GM12878 (cell line): ENCODE data around the gene TEX9.

Experiments
- EP300 ChIP-seq, 2 experiments: fragments of 150-350 bp in 1 of 2; IDR thresholded peaks; 2 replicates each; pipeline ENCODE4 v1.6.1; 2011 to 2012; ENCODE audit warnings: low read depth in 2 of 2, low read length in 2 of 2, borderline replicate concordance in 1 of 2, improper control_type of control experiment in 1 of 2, inconsistent platforms in 1 of 2; ENCODE audit not compliant: control insufficient read depth in 1 of 2
- EZH2 ChIP-seq: IDR thresholded peaks from 2 replicates; pipeline ENCODE4 v1.6.1; 2012; ENCODE audit warnings: low read depth, mild to moderate bottlenecking, control low read depth, inconsistent platforms, low read length, borderline replicate concordance; ENCODE audit not compliant: control insufficient read depth
- MYB ChIP-seq: fragments of 150-350 bp; IDR thresholded peaks from 2 replicates; pipeline ENCODE4 v1.6.1; 2014; ENCODE audit warnings: mild to moderate bottlenecking, low read depth, low read length, borderline replicate concordance
- PML ChIP-seq: IDR thresholded peaks from 2 replicates; pipeline ENCODE4 v1.6.1; 2012; ENCODE audit warnings: low read length, inconsistent platforms
- STAT3 ChIP-seq: IDR thresholded peaks from 2 replicates; pipeline ENCODE4 v1.6.1; 2011; ENCODE audit warnings: low read depth, low read length, improper control_type of control experiment
- ZNF384 ChIP-seq: IDR thresholded peaks from 2 replicates; pipeline ENCODE4 v1.6.1; 2012; ENCODE audit warnings: low read depth, mild to moderate bottlenecking, low read length, improper control_type of control experiment, borderline replicate concordance
- TF ChIP-seq, protein P1 (sequence below), 3 experiments: IDR thresholded peaks in 2 of 3; conservative IDR thresholded peaks in 1 of 3; 2 replicates each; pipeline ENCODE4 v1.5.1; 2011; ENCODE audit warnings: low read depth in 3 of 3, low read length in 3 of 3, mild to moderate bottlenecking in 3 of 3, control low read depth in 2 of 3, moderate library complexity in 2 of 3, inconsistent platforms in 1 of 3, mixed read lengths in 1 of 3; ENCODE audit not compliant: control insufficient read depth in 2 of 3, insufficient read depth in 1 of 3; ENCODE audit errors: extremely low read depth in 1 of 3

DNA sequence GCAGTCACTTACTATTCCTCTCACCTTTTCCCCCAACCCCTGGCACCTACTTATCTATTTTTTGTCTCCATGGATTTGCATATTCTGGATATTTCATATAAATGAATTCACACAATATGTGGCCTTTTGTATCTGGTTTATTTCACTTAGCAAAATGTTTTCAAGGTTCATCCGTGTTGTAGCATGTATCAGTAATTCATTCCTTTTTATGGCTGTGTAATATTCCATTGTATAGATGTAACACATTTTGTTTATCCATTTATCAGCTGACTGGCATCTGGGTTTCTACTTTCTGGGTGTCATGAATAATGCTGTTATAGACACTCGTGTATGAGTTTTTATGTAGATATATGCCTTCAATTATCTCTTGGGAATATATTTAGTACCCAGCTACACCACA, 93.9 kb downstream of the TEX9 start:
- TF ChIP-seq PML (no peak), STAT3 (no peak), EP300 (IDR thresholded peaks at IDR 0.05; ENCODE audit: borderline replicate concordance in 1 of 2, control insufficient read depth in 1 of 2, low read depth in 2 of 2, low read length in 2 of 2) (no peak), MYB (no peak), EZH2 (no peak), ZNF384 (no peak)
- TF ChIP-seq, protein P1, sequence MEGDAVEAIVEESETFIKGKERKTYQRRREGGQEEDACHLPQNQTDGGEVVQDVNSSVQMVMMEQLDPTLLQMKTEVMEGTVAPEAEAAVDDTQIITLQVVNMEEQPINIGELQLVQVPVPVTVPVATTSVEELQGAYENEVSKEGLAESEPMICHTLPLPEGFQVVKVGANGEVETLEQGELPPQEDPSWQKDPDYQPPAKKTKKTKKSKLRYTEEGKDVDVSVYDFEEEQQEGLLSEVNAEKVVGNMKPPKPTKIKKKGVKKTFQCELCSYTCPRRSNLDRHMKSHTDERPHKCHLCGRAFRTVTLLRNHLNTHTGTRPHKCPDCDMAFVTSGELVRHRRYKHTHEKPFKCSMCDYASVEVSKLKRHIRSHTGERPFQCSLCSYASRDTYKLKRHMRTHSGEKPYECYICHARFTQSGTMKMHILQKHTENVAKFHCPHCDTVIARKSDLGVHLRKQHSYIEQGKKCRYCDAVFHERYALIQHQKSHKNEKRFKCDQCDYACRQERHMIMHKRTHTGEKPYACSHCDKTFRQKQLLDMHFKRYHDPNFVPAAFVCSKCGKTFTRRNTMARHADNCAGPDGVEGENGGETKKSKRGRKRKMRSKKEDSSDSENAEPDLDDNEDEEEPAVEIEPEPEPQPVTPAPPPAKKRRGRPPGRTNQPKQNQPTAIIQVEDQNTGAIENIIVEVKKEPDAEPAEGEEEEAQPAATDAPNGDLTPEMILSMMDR (IDR thresholded peaks at IDR 0.05 in 2 of 3, conservative IDR thresholded peaks at IDR 0.05 in 1 of 3; ENCODE audit: control insufficient read depth in 2 of 3, extremely low read depth in 1 of 3, insufficient read depth in 1 of 3, low read depth in 3 of 3, low read length in 3 of 3), result no peak
